ENCODE measurements around the gene TDO2. TPM values are rescaled to one million over a fixed set of nuclear protein-coding genes. Genes with fewer than 3 reads are reported as not detected.

The TDO2 gene
- 0.73 TPM in 1 of 2 replicates, not detected in the other for polyA plus RNA-seq
- polyA minus RNA-seq, result not detected in 2 replicates

DNA sequence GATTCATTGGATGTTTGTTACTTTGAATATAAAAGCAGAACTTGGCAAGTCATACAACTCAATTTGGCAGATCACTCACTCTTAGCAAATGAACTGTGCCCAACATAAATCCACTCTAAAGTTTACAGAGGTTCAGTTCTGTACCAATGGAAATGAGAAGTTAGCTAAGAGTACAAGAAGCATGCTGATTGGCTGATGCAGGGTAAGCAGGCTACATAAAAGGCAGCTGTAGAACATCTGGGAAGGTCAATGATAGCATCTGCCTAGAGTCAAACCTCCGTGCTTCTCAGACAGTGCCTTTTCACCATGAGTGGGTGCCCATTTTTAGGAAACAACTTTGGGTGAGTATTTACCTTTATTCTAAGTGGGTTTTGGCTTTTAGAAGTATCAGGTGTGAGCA, at the start of gene TDO2:
Gene TDO2 (plus strand): TSS at position 244 of the 400 bp plus-strand sequence. CDS start 63 bp downstream, at position 307.
- Histone ChIP-seq H3K9me3 (ENCODE audit: low read length) (no peaks in the 10 kb centered on the region), H3K27me3 (ENCODE audit: insufficient read depth, low read depth, low read length) (no peaks in the 10 kb centered on the region), H3K9me2 (ENCODE audit: insufficient read depth, low read length) (no peaks in the 10 kb centered on the region), H3K4me3 (ENCODE audit: low read length) (no peak within 1 kb of the TSS), H3K79me2 (replicated peaks; ENCODE audit: insufficient read depth, low read length) (no peaks in the 10 kb centered on the region), H3K4me2 (ENCODE audit: low read length) (no peak within 1 kb of the TSS), H3F3A (ENCODE audit: insufficient read depth, low read length, poor library complexity, severe bottlenecking) (no peaks in the 10 kb centered on the region), H3K27ac (ENCODE audit: low read length) (no peak within 1 kb of the TSS), H3K36me3 (ENCODE audit: insufficient read depth, low read length) (no peaks in the 10 kb centered on the region), H2AFZ (ENCODE audit: low read depth, low read length) (no peak within 1 kb of the TSS), H3K9ac (ENCODE audit: low read length) (no peak within 1 kb of the TSS), H4K20me1 (ENCODE audit: insufficient read depth) (no peaks in the 10 kb centered on the region)
- TF ChIP-seq, protein P1, sequence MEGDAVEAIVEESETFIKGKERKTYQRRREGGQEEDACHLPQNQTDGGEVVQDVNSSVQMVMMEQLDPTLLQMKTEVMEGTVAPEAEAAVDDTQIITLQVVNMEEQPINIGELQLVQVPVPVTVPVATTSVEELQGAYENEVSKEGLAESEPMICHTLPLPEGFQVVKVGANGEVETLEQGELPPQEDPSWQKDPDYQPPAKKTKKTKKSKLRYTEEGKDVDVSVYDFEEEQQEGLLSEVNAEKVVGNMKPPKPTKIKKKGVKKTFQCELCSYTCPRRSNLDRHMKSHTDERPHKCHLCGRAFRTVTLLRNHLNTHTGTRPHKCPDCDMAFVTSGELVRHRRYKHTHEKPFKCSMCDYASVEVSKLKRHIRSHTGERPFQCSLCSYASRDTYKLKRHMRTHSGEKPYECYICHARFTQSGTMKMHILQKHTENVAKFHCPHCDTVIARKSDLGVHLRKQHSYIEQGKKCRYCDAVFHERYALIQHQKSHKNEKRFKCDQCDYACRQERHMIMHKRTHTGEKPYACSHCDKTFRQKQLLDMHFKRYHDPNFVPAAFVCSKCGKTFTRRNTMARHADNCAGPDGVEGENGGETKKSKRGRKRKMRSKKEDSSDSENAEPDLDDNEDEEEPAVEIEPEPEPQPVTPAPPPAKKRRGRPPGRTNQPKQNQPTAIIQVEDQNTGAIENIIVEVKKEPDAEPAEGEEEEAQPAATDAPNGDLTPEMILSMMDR (IDR thresholded peaks at IDR 0.05; ENCODE audit: poor library complexity, severe bottlenecking), result no peak
- TF ChIP-seq POLR2AphosphoS5 (IDR thresholded peaks at IDR 0.05) (no peak), MXI1 (conservative IDR thresholded peaks at IDR 0.05; ENCODE audit: poor library complexity, severe bottlenecking) (no peak), EP300 (conservative IDR thresholded peaks at IDR 0.05; ENCODE audit: poor library complexity, severe bottlenecking) (no peak), TAF1 (IDR thresholded peaks at IDR 0.05; ENCODE audit: low read depth) (no peak), EZH2 (IDR thresholded peaks at IDR 0.05; ENCODE audit: borderline replicate concordance, insufficient read depth, low read length, poor library complexity, severe bottlenecking) (no peak), RAD21 (conservative IDR thresholded peaks at IDR 0.05) (no peak), SMC3 (conservative IDR thresholded peaks at IDR 0.05; ENCODE audit: poor library complexity) (no peak)
- TF ChIP-seq, protein P2, sequence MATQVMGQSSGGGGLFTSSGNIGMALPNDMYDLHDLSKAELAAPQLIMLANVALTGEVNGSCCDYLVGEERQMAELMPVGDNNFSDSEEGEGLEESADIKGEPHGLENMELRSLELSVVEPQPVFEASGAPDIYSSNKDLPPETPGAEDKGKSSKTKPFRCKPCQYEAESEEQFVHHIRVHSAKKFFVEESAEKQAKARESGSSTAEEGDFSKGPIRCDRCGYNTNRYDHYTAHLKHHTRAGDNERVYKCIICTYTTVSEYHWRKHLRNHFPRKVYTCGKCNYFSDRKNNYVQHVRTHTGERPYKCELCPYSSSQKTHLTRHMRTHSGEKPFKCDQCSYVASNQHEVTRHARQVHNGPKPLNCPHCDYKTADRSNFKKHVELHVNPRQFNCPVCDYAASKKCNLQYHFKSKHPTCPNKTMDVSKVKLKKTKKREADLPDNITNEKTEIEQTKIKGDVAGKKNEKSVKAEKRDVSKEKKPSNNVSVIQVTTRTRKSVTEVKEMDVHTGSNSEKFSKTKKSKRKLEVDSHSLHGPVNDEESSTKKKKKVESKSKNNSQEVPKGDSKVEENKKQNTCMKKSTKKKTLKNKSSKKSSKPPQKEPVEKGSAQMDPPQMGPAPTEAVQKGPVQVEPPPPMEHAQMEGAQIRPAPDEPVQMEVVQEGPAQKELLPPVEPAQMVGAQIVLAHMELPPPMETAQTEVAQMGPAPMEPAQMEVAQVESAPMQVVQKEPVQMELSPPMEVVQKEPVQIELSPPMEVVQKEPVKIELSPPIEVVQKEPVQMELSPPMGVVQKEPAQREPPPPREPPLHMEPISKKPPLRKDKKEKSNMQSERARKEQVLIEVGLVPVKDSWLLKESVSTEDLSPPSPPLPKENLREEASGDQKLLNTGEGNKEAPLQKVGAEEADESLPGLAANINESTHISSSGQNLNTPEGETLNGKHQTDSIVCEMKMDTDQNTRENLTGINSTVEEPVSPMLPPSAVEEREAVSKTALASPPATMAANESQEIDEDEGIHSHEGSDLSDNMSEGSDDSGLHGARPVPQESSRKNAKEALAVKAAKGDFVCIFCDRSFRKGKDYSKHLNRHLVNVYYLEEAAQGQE (IDR thresholded peaks at IDR 0.05; ENCODE audit: borderline replicate concordance), result no peak

DNA sequence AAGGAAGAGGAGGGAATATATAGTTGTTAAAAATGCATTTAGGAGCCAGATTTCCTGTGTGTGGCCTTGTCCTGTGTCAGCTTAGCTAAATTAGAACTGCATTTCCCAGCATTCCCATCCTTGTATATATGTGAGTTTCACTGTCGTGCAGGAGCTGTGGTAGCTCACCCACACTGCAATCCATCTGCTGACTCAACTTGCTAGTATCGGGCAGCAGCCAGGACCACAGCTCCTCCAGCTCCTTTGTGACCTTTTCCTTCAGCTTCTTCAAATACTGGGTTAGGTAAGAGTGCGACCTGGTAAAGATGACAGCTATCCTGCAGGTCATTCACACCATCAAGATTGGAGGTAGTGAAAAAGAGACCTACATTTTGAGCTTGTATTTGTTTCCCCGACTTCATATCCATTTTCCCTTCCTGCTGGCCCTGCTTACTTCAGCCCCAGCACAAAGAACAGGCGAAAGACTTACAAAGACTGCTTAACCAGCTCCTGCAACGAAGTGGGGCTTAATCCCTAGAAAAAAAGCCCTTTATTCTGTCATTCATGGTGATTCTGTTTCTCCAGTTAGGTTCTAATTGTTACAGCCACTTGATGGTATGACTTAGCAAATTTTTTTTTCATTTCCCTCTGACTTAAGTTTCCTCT, 48.8 kb upstream of the TDO2 start:
- H3K27me3 ChIP-seq (ENCODE audit: insufficient read depth, low read depth, low read length), result no peaks in the 10 kb centered on the region
- no peaks in the 10 kb centered on the region for H3K9me2 ChIP-seq (ENCODE audit: insufficient read depth, low read length)
- no peak overlapping the region for H3K4me3 ChIP-seq (ENCODE audit: low read length)
- H3K36me3 ChIP-seq (ENCODE audit: insufficient read depth, low read length), result no peaks in the 10 kb centered on the region
- no peak overlapping the region for H3K9ac ChIP-seq (ENCODE audit: low read length)
- H3K79me2 ChIP-seq (replicated peaks; ENCODE audit: insufficient read depth, low read length), result no peaks in the 10 kb centered on the region
- TF ChIP-seq, protein P1 (IDR thresholded peaks at IDR 0.05; ENCODE audit: poor library complexity, severe bottlenecking), result no peak
- TF ChIP-seq TAF1 (IDR thresholded peaks at IDR 0.05; ENCODE audit: low read depth) (no peak), SMC3 (conservative IDR thresholded peaks at IDR 0.05; ENCODE audit: poor library complexity) (no peak), POLR2AphosphoS5 (IDR thresholded peaks at IDR 0.05) (no peak), EP300 (conservative IDR thresholded peaks at IDR 0.05; ENCODE audit: poor library complexity, severe bottlenecking) (no peak), EZH2 (IDR thresholded peaks at IDR 0.05; ENCODE audit: borderline replicate concordance, insufficient read depth, low read length, poor library complexity, severe bottlenecking) (no peak), MXI1 (conservative IDR thresholded peaks at IDR 0.05; ENCODE audit: poor library complexity, severe bottlenecking) (no peak), RAD21 (conservative IDR thresholded peaks at IDR 0.05) (no peak)
- TF ChIP-seq, protein P2 (IDR thresholded peaks at IDR 0.05; ENCODE audit: borderline replicate concordance), result no peak
- no peaks in the 10 kb centered on the region for H3K9me3 ChIP-seq (ENCODE audit: low read length)
- H2AFZ ChIP-seq (ENCODE audit: low read depth, low read length), result no peak overlapping the region
- no peaks in the 10 kb centered on the region for H4K20me1 ChIP-seq (ENCODE audit: insufficient read depth)
- H3F3A ChIP-seq (ENCODE audit: insufficient read depth, low read length, poor library complexity, severe bottlenecking), result no peaks in the 10 kb centered on the region
- no peak overlapping the region for H3K27ac ChIP-seq (ENCODE audit: low read length)
- H3K4me2 ChIP-seq (ENCODE audit: low read length), result no peak overlapping the region

Data from neural cell (in vitro differentiated cells).